Activated CD4-positive, alpha-beta T cell treated with anti-CD3 and anti-CD28 coated beads, Interleukin-2, Interleukin-6, amounts not matched to agents 100 ng/mL and 50 ng/mL, durations not matched to agents 16 hours and 8 hours (primary cell): ENCODE measurements around the gene MTMR12.
"Not testable (repeated sequence)": the region's sequence is repeated elsewhere in the genome, so short reads cannot be mapped to it uniquely, and the experiment has no call there.

ENCODE experiments used
- DNase-seq: peaks from one replicate; pipeline ENCODE4 v3.0.0-alpha.2; 2020

Gene MTMR12

GRCh38 chr5:32232441-32233219 is 80.1 kb downstream of the MTMR12 start:
- peak; percentile 84 for DNase-seq

GRCh38 chr5:32231929-32232328 is 80.8 kb downstream of the MTMR12 start:
- no peak for DNase-seq

GRCh38 chr5:32231241-32231640 is 81.5 kb downstream of the MTMR12 start:
- DNase-seq: no peak

GRCh38 chr5:32230356-32231099 is 82.2 kb downstream of the MTMR12 start:
- no peak for DNase-seq

GRCh38 chr5:32229586-32229985 is 83.2 kb downstream of the MTMR12 start:
- no peak for DNase-seq

- no peak for DNase-seq
Observed at GRCh38 chr5:32228816-32229215, 83.9 kb downstream of the MTMR12 start.

- DNase-seq: no peak
Observed at GRCh38 chr5:32225445-32225844, 87.3 kb downstream of the MTMR12 start.

- no peak for DNase-seq
Observed at GRCh38 chr5:32223972-32224609, 88.6 kb downstream of the MTMR12 start.

GRCh38 chr5:32222723-32223470 is 89.8 kb downstream of the MTMR12 start:
- no peak for DNase-seq

GRCh38 chr5:32217886-32218396 is 94.8 kb downstream of the MTMR12 start:
- DNase-seq: no peak

GRCh38 chr5:32214344-32214743 is 98.4 kb downstream of the MTMR12 start:
- not testable (repeated sequence) for DNase-seq

- DNase-seq: no peak
Observed at GRCh38 chr5:32210151-32210550, 102.6 kb downstream of the MTMR12 start.

- not testable (repeated sequence) for DNase-seq
Observed at GRCh38 chr5:32208837-32209236, 103.9 kb downstream of the MTMR12 start.

GRCh38 chr5:32207355-32207634 is 105.4 kb downstream of the MTMR12 start:
- no peak for DNase-seq

- DNase-seq: no peak
Observed at GRCh38 chr5:32206509-32207354, 106.0 kb downstream of the MTMR12 start.

- no peak for DNase-seq
Observed at GRCh38 chr5:32206053-32206452, 106.7 kb downstream of the MTMR12 start.

GRCh38 chr5:32202394-32202793 is 110.3 kb downstream of the MTMR12 start:
- no peak for DNase-seq

- no peak for DNase-seq
Observed at GRCh38 chr5:32201122-32201753, 111.5 kb downstream of the MTMR12 start.

- DNase-seq: no peak
Observed at GRCh38 chr5:32197032-32197431, 115.7 kb downstream of the MTMR12 start.

GRCh38 chr5:32195265-32195664 is 117.5 kb downstream of the MTMR12 start:
- DNase-seq: no peak

- DNase-seq: no peak
Observed at GRCh38 chr5:32193591-32193990, 119.1 kb downstream of the MTMR12 start.

GRCh38 chr5:32190095-32190494 is 122.6 kb downstream of the MTMR12 start:
- DNase-seq: no peak
